A549 treated with Hydrocortisone at 1 μM for 4 hours (cell line): ENCODE measurements around the gene PLTP. TPM values are rescaled to one million over a fixed set of nuclear protein-coding genes. Genes with fewer than 3 reads are reported as not detected.

Experiments
- total RNA-seq: library from RNA; stranded (reverse); fragments of 200-300 nt; extraction: Qiagen RNA extraction; gene quantifications from 5 replicates; pipeline ENCODE4 v1.2.3, GENCODE V29; 2022

The PLTP gene
- 1.4 to 1.9 TPM (median 1.7 TPM) in 5 replicates for total RNA-seq

GRCh38 chr20:45911486-45912343 lies at the start of gene PLTP:
PLTP (minus strand) TSS chr20:45912155; CDS start chr20:45911452, 703 bp downstream.

GRCh38 chr20:45934586-45935415 lies 22.8 kb upstream of the PLTP start, which contains the start of gene PCIF1:
PCIF1 (plus strand) TSS chr20:45934683; CDS start chr20:45939000, 4,317 bp downstream.

GRCh38 chr20:45890985-45891983 lies 20.7 kb downstream of the PLTP start, which contains the start of the genes CTSA and NEURL2:
CTSA (plus strand) TSS chr20:45891335; CDS start chr20:45891569, 234 bp downstream.
NEURL2 (minus strand) TSS chr20:45891208; CDS start chr20:45890991, 217 bp downstream.

GRCh38 chr20:45887346-45887715 lies 24.6 kb downstream of the PLTP start, which contains the start of gene SPATA25:
SPATA25 (minus strand) TSS chr20:45887622; CDS start chr20:45887590, 32 bp downstream.

GRCh38 chr20:45880988-45881788 lies 30.8 kb downstream of the PLTP start, which contains the start of gene ZSWIM1:
ZSWIM1 (plus strand) TSS chr20:45881227; CDS start chr20:45882593, 1,366 bp downstream.

GRCh38 chr20:45857114-45857881 lies 54.7 kb downstream of the PLTP start, which contains the start of the genes ACOT8 and ZSWIM3:
ACOT8 (minus strand) TSS chr20:45857392; CDS start chr20:45857315, 77 bp downstream.
ZSWIM3 (plus strand) TSS chr20:45857614; CDS start chr20:45857826, 212 bp downstream.

Other genes starting within 250 kb of the PLTP start
- not detected in 5 replicates for gene WFDC11, start 241.9 kb downstream of the PLTP start, total RNA-seq
- not detected in 5 replicates for gene WFDC13, start 210.1 kb downstream of the PLTP start, total RNA-seq
- gene WFDC10B, start 207.1 kb downstream of the PLTP start, total RNA-seq = not detected in 5 replicates
- gene SPINT4, start 189.8 kb downstream of the PLTP start, total RNA-seq = not detected in 5 replicates
- gene WFDC3, start 120.3 kb downstream of the PLTP start, total RNA-seq = not detected in 5 replicates
- 31.5 to 37.5 TPM (median 35.1 TPM) in 5 replicates for gene DNTTIP1, start 120.2 kb downstream of the PLTP start, total RNA-seq
- gene UBE2C, start 99.5 kb downstream of the PLTP start, total RNA-seq = 205 to 246 TPM (median 237 TPM) in 5 replicates
- gene TNNC2, start 84.8 kb downstream of the PLTP start, total RNA-seq = 0.13 to 0.28 TPM (median 0.23 TPM) in 4 of 5 replicates, not detected in the other
- gene SNX21, start 78.4 kb downstream of the PLTP start, total RNA-seq = 8.5 to 10.1 TPM (median 9.2 TPM) in 5 replicates
- 16.3 to 19.4 TPM (median 18.4 TPM) in 5 replicates for gene ACOT8, start 54.8 kb downstream of the PLTP start, total RNA-seq
- 1.6 to 1.9 TPM (median 1.7 TPM) in 5 replicates for gene ZSWIM3, start 54.5 kb downstream of the PLTP start, total RNA-seq
- 4.6 to 7.2 TPM (median 5.9 TPM) in 5 replicates for gene ZSWIM1, start 30.9 kb downstream of the PLTP start, total RNA-seq
- gene SPATA25, start 24.5 kb downstream of the PLTP start, total RNA-seq = 0.26 to 0.86 TPM (median 0.52 TPM) in 5 replicates
- gene NEURL2, start 20.9 kb downstream of the PLTP start, total RNA-seq = 0.72 to 1.2 TPM (median 0.95 TPM) in 5 replicates
- gene CTSA, start 20.8 kb downstream of the PLTP start, total RNA-seq = 92.5 to 118 TPM (median 109 TPM) in 5 replicates
- 29.3 to 37.0 TPM (median 33.4 TPM) in 5 replicates for gene PCIF1, start 22.5 kb upstream of the PLTP start, total RNA-seq
- 7.3 to 9.1 TPM (median 8.9 TPM) in 5 replicates for gene ZNF335, start 60.0 kb upstream of the PLTP start, total RNA-seq
- 0.23 to 0.46 TPM (median 0.36 TPM) in 5 replicates for gene MMP9, start 96.8 kb upstream of the PLTP start, total RNA-seq
- 8.8 to 17.1 TPM (median 13.6 TPM) in 5 replicates for gene SLC12A5, start 117.1 kb upstream of the PLTP start, total RNA-seq
- gene NCOA5, start 177.8 kb upstream of the PLTP start, total RNA-seq = 19.8 to 24.0 TPM (median 21.2 TPM) in 5 replicates
- 3.1 to 5.1 TPM (median 4.1 TPM) in 5 replicates for gene CD40, start 206.2 kb upstream of the PLTP start, total RNA-seq